HepG2 (cell line): ENCODE data around the gene PPIA. TPM values are rescaled to one million over a fixed set of nuclear protein-coding genes. Genes with fewer than 3 reads are reported as not detected.

Source experiments
- ATAC-seq: fragments of 200-7000 bp; cut with Tn5 transposase; 3 replicates; pipeline ENCODE4 v1.9.1; 2020; ENCODE audit warnings: mild to moderate bottlenecking, moderate library complexity
- BruUV-seq: library from RNA; stranded (reverse); fragments of 400-500 nt; replicated peaks from 2 replicates; lab custom pipeline; 2021; lab: Mats Ljungman, UMichigan
- CTCF ChIA-PET: fragments of 300-600 bp; formaldehyde crosslinking; extraction: SDS; loops from one replicate; lab custom pipeline; 2021; ENCODE audit warnings: low total read pairs, inconsistent platforms, low intra/inter-chr PET ratio; lab: Yijun Ruan, JAX
- POLR2A ChIA-PET: fragments of 350-600 bp; sonication (Branson Sonifier 250); formaldehyde crosslinking; loops from one replicate; lab custom pipeline; 2020; ENCODE audit warnings: antibody characterized with exemption, inconsistent platforms; lab: Yijun Ruan, JAX
- DNase-seq: peaks from one replicate; pipeline ENCODE4 v3.0.0-alpha.2; 2015; ENCODE audit warnings: low spot score
- FAIRE-seq: peaks from 3 replicates; lab custom pipeline; 2011; peaks lifted over from hg19 to GRCh38; lab: Jason Lieb, UNC
- H2AFZ ChIP-seq: one replicate; pipeline ENCODE4 v1.6.1; 2011; ENCODE audit warnings: low read length, inconsistent platforms
- H3K27ac ChIP-seq: fragments of 300-600 bp; 3 replicates; pipeline ENCODE4 v1.8.0; 2011; ENCODE audit warnings: mixed run types, mild to moderate bottlenecking, mixed read lengths, low read length, inconsistent platforms; ENCODE audit not compliant: insufficient read depth; ENCODE audit errors: extremely low read length
- H3K27me3 ChIP-seq, 2 experiments: fragments of 200-600 bp in 1 of 2; 2 replicates in 1 of 2; 3 replicates in 1 of 2; pipeline versions ENCODE4 v1.6.0 to v1.8.0; 2011; ENCODE audit warnings: low read length in 2 of 2, mild to moderate bottlenecking in 2 of 2, moderate library complexity in 2 of 2, inconsistent platforms in 1 of 2; ENCODE audit not compliant: insufficient read depth in 2 of 2, control insufficient read depth in 1 of 2
- H3K36me3 ChIP-seq, 2 experiments: fragments of 200-600 bp in 1 of 2; replicated peaks in 1 of 2; 2 replicates in 1 of 2; 3 replicates in 1 of 2; pipeline versions ENCODE4 v1.5.1 to v1.8.0; 2011; ENCODE audit warnings: low read length in 2 of 2, inconsistent platforms in 1 of 2; ENCODE audit not compliant: insufficient read depth in 2 of 2, control insufficient read depth in 1 of 2
- H3K4me1 ChIP-seq: 2 replicates; pipeline ENCODE4 v1.5.1; 2012; ENCODE audit warnings: low read length, inconsistent platforms; ENCODE audit not compliant: insufficient read depth
- H3K4me2 ChIP-seq: 2 replicates; pipeline ENCODE4 v1.6.0; 2011; ENCODE audit warnings: low read depth, low read length, inconsistent platforms
- H3K4me3 ChIP-seq, 3 experiments: fragments of 200-600 bp in 1 of 3; sonication (generic), shearing (Covaris generic) in 1 of 3; replicated peaks in 1 of 3; 2 replicates each; pipeline ENCODE4 v1.5.1; 2011 to 2016; ENCODE audit warnings: low read length in 3 of 3, inconsistent platforms in 2 of 3, low read depth in 2 of 3, mild to moderate bottlenecking in 2 of 3, control low read depth in 1 of 3, mixed read lengths in 1 of 3; ENCODE audit not compliant: insufficient read depth in 1 of 3
- H3K79me2 ChIP-seq: one replicate; pipeline ENCODE4 v1.6.1; 2011; ENCODE audit warnings: low read length, inconsistent platforms; ENCODE audit not compliant: insufficient read depth
- H3K9ac ChIP-seq: 2 replicates; pipeline ENCODE4 v1.6.0; 2011; ENCODE audit warnings: mild to moderate bottlenecking, low read depth, low read length, inconsistent platforms; ENCODE audit not compliant: insufficient read depth
- H3K9me3 ChIP-seq: 2 replicates; pipeline ENCODE4 v1.5.1; 2012; ENCODE audit warnings: mild to moderate bottlenecking, low read length
- H4K20me1 ChIP-seq: 2 replicates; pipeline ENCODE4 v1.6.0; 2011; ENCODE audit warnings: inconsistent platforms, mild to moderate bottlenecking, low read length, moderate library complexity; ENCODE audit not compliant: insufficient read depth
- CENPX ChIP-seq: sonication (generic); formaldehyde crosslinking; IDR thresholded peaks from 2 replicates; pipeline ENCODE4 v1.9.0; 2021; ENCODE audit warnings: mild to moderate bottlenecking, missing genetic modification reagents, moderate library complexity
- HNRNPK ChIP-seq: fragments of 200-400 bp; formaldehyde crosslinking; IDR thresholded peaks from 2 replicates; pipeline ENCODE4 v1.6.1; 2018; ENCODE audit warnings: low read length, low read depth, moderate library complexity, mild to moderate bottlenecking; ENCODE audit not compliant: poor library complexity, severe bottlenecking
- HOXD1 ChIP-seq: sonication (generic); formaldehyde crosslinking; IDR thresholded peaks from 2 replicates; pipeline ENCODE4 v1.5.0; 2020; ENCODE audit warnings: missing genetic modification reagents
- KDM5A ChIP-seq: fragments of 200-600 bp; sonication (generic); IDR thresholded peaks from 2 replicates; pipeline ENCODE4 v1.7.0; 2018; ENCODE audit warnings: antibody characterized with exemption, mild to moderate bottlenecking, low read length, borderline replicate concordance
- MBD4 ChIP-seq: IDR thresholded peaks from 2 replicates; pipeline ENCODE4 v1.6.1; 2012; ENCODE audit warnings: low read length, inconsistent platforms, borderline replicate concordance
- ZNF138 ChIP-seq: sonication (generic); formaldehyde crosslinking; IDR thresholded peaks from 2 replicates; pipeline ENCODE4 v1.5.0; 2020; ENCODE audit warnings: mild to moderate bottlenecking, low read depth, missing genetic modification reagents
- ZNF777 ChIP-seq: sonication (generic); formaldehyde crosslinking; IDR thresholded peaks from 2 replicates; pipeline ENCODE4 v1.4.0; 2020; ENCODE audit warnings: missing genetic modification reagents
- WGBS: methylation state at CpG from one replicate; pipeline ENCODE4 v1.1.6; 2017; ENCODE audit warnings: low lambda C conversion rate; 5-methylcytosine and 5-hydroxymethylcytosine counted together
- in situ Hi-C: cut with HindIII; loops from 2 replicates; pipeline ENCODE4 v1.10.0; 2017; ENCODE audit warnings: low pct_unique_long_range_greater_than_20kb; ENCODE audit not compliant: extremely low pct_ligation_motif_present
- intact Hi-C: fragments of 100-400 bp; cut with micrococcal nuclease; formaldehyde crosslinking; loops from one replicate; pipeline ENCODE4 v1.10.0; 2022; ENCODE audit not compliant: unreplicated experiment
- polyA plus RNA-seq, 8 experiments: library from polyadenylated mRNA; depleted of rRNA in 3 of 8; stranded (reverse) in 7 of 8; unstranded in 1 of 8; fragments of >200 nt; fragmentation: Illumina TruSeq in 4 of 8; extraction: Trizol in 4 of 8; gene quantifications; 2 replicates each; pipeline versions ENCODE4 v1.2.1 to v1.2.3, GENCODE V29; 2011 to 2016; ENCODE audit warnings: low read depth in 4 of 8, missing spikeins in 1 of 8, mixed read lengths in 1 of 8; ENCODE audit not compliant: insufficient read depth in 1 of 8
- total RNA-seq, 5 experiments: library from RNA; depleted of rRNA; stranded (reverse); fragments of >200 nt; fragmentation: Illumina TruSeq; extraction: Trizol; gene quantifications; 2 replicates each; pipeline ENCODE4 v1.2.3, GENCODE V29; 2016; ENCODE audit warnings: low read depth in 1 of 5
- TF ChIP-seq, protein P1 (sequence below), 2 experiments: IDR thresholded peaks; 2 replicates each; pipeline ENCODE4 v1.6.1; 2011 to 2012; ENCODE audit warnings: low read length in 2 of 2, borderline replicate concordance in 1 of 2, low read depth in 1 of 2, mild to moderate bottlenecking in 1 of 2, moderate library complexity in 1 of 2
- TF ChIP-seq, protein P2 (sequence below): sonication (generic); formaldehyde crosslinking; IDR thresholded peaks from 2 replicates; pipeline ENCODE4 v1.9.0; 2021; ENCODE audit warnings: missing genetic modification reagents, borderline replicate concordance
- TF ChIP-seq, protein P3 (sequence below): fragments of 450-650 bp; IDR thresholded peaks from 2 replicates; pipeline ENCODE4 v1.6.1; 2017; ENCODE audit warnings: mild to moderate bottlenecking
- TF ChIP-seq, protein P4 (sequence below): sonication (generic); formaldehyde crosslinking; IDR thresholded peaks from 2 replicates; pipeline ENCODE4 v1.5.0; 2020; ENCODE audit warnings: mild to moderate bottlenecking, missing genetic modification reagents, borderline replicate concordance

PPIA gene
- total and polyA plus RNA-seq, 2 of the 13 experiments (the other 11 are each of a cell fraction or from before 2014, with no cell fraction given), result 2,268 to 3,010 TPM

DNA sequence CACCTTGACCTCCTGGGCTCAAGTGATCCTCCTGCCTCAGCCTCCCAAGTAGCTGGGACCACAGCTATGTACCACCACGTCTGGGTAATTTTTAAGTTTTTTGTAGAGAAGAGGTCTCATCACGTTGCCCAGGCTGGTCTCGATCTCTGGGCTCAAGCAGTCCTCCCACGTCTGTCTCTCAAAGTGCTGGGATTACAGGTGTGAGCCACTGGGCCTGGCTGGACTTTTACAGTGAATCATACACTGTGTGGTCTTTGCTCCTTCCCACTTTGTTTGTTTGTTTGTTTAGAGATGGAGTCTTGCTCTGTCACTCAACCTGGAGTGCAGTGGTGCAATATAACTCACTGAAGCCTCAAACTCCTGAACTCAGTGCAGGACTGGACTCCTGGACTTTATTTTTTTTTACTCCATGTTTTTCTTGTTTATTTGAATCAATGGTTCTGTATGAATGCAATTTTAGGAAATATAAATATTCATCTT is 12.5 kb downstream of the PPIA start:
- Histone ChIP-seq H3K36me3 (no peaks in the 10 kb centered on the region), H3K27ac (peak overlapping the region; percentile 56), H4K20me1 (no peaks in the 10 kb centered on the region), H3K4me3 (peak overlapping the region in 1 of 3 experiments; percentile 41; a peak in 2 of 6 replicates), H3K9ac (no peak overlapping the region), H3K79me2 (no peaks in the 10 kb centered on the region), H3K4me2 (peak overlapping the region; percentile 59), H3K4me1 (peaks cover 36% of the 10 kb centered on the region), H3K27me3 (no peaks in the 10 kb centered on the region), H2AFZ (no peak overlapping the region), H3K9me3 (no peaks in the 10 kb centered on the region)
- peak; percentile 90 for DNase-seq
- in situ Hi-C loops, result no loop called here
- 0% methylated on average over 3 of the region's 4 CpGs for WGBS
- ATAC-seq, result peak; percentile 81
- no TSS peak for BruUV-seq
- POLR2A ChIA-PET, result interaction anchor here (0.7 to 2.3 kb wide), 3 partner anchors 14 to 39 kb away, joined by 3 to 7 read pairs (median 3); partner anchors contain the start of gene H2AZ2
- FAIRE-seq, result peak; percentile 92
- CTCF ChIA-PET, result no interaction called here
- intact Hi-C loops, result loop anchor here (1.0 kb wide), 1 partner anchor 39 kb away; the partner anchor contains the start of gene H2AZ2
- TF ChIP-seq HNRNPK (no peak), MBD4 (no peak), CENPX (CRISPR knock-in tag) (no peak), ZNF777 (CRISPR knock-in tag) (no peak), KDM5A (no peak), ZNF138 (CRISPR knock-in tag) (no peak), HOXD1 (CRISPR knock-in tag) (no peak)
- TF ChIP-seq, protein P1, sequence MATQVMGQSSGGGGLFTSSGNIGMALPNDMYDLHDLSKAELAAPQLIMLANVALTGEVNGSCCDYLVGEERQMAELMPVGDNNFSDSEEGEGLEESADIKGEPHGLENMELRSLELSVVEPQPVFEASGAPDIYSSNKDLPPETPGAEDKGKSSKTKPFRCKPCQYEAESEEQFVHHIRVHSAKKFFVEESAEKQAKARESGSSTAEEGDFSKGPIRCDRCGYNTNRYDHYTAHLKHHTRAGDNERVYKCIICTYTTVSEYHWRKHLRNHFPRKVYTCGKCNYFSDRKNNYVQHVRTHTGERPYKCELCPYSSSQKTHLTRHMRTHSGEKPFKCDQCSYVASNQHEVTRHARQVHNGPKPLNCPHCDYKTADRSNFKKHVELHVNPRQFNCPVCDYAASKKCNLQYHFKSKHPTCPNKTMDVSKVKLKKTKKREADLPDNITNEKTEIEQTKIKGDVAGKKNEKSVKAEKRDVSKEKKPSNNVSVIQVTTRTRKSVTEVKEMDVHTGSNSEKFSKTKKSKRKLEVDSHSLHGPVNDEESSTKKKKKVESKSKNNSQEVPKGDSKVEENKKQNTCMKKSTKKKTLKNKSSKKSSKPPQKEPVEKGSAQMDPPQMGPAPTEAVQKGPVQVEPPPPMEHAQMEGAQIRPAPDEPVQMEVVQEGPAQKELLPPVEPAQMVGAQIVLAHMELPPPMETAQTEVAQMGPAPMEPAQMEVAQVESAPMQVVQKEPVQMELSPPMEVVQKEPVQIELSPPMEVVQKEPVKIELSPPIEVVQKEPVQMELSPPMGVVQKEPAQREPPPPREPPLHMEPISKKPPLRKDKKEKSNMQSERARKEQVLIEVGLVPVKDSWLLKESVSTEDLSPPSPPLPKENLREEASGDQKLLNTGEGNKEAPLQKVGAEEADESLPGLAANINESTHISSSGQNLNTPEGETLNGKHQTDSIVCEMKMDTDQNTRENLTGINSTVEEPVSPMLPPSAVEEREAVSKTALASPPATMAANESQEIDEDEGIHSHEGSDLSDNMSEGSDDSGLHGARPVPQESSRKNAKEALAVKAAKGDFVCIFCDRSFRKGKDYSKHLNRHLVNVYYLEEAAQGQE (IDR thresholded peaks at IDR 0.05; ENCODE audit: borderline replicate concordance in 1 of 2, low read depth in 1 of 2, low read length in 2 of 2), result no peak
- TF ChIP-seq, protein P2, sequence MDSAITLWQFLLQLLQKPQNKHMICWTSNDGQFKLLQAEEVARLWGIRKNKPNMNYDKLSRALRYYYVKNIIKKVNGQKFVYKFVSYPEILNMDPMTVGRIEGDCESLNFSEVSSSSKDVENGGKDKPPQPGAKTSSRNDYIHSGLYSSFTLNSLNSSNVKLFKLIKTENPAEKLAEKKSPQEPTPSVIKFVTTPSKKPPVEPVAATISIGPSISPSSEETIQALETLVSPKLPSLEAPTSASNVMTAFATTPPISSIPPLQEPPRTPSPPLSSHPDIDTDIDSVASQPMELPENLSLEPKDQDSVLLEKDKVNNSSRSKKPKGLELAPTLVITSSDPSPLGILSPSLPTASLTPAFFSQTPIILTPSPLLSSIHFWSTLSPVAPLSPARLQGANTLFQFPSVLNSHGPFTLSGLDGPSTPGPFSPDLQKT (CRISPR knock-in tag), result no peak
- TF ChIP-seq, protein P3, sequence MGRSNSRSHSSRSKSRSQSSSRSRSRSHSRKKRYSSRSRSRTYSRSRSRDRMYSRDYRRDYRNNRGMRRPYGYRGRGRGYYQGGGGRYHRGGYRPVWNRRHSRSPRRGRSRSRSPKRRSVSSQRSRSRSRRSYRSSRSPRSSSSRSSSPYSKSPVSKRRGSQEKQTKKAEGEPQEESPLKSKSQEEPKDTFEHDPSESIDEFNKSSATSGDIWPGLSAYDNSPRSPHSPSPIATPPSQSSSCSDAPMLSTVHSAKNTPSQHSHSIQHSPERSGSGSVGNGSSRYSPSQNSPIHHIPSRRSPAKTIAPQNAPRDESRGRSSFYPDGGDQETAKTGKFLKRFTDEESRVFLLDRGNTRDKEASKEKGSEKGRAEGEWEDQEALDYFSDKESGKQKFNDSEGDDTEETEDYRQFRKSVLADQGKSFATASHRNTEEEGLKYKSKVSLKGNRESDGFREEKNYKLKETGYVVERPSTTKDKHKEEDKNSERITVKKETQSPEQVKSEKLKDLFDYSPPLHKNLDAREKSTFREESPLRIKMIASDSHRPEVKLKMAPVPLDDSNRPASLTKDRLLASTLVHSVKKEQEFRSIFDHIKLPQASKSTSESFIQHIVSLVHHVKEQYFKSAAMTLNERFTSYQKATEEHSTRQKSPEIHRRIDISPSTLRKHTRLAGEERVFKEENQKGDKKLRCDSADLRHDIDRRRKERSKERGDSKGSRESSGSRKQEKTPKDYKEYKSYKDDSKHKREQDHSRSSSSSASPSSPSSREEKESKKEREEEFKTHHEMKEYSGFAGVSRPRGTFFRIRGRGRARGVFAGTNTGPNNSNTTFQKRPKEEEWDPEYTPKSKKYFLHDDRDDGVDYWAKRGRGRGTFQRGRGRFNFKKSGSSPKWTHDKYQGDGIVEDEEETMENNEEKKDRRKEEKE, result no peak
- TF ChIP-seq, protein P4, sequence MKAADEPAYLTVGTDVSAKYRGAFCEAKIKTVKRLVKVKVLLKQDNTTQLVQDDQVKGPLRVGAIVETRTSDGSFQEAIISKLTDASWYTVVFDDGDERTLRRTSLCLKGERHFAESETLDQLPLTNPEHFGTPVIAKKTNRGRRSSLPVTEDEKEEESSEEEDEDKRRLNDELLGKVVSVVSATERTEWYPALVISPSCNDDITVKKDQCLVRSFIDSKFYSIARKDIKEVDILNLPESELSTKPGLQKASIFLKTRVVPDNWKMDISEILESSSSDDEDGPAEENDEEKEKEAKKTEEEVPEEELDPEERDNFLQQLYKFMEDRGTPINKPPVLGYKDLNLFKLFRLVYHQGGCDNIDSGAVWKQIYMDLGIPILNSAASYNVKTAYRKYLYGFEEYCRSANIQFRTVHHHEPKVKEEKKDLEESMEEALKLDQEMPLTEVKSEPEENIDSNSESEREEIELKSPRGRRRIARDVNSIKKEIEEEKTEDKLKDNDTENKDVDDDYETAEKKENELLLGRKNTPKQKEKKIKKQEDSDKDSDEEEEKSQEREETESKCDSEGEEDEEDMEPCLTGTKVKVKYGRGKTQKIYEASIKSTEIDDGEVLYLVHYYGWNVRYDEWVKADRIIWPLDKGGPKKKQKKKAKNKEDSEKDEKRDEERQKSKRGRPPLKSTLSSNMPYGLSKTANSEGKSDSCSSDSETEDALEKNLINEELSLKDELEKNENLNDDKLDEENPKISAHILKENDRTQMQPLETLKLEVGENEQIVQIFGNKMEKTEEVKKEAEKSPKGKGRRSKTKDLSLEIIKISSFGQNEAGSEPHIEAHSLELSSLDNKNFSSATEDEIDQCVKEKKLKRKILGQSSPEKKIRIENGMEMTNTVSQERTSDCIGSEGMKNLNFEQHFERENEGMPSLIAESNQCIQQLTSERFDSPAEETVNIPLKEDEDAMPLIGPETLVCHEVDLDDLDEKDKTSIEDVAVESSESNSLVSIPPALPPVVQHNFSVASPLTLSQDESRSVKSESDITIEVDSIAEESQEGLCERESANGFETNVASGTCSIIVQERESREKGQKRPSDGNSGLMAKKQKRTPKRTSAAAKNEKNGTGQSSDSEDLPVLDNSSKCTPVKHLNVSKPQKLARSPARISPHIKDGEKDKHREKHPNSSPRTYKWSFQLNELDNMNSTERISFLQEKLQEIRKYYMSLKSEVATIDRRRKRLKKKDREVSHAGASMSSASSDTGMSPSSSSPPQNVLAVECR (CRISPR knock-in tag), result no peak; the same call in 1 of the 2 replicates
